VCaP (cell line): ENCODE measurements around the gene SPECC1L.
A peak's percentile ranks its signal among the peaks of the same experiment; 100 is the strongest.

ENCODE experiments used
- H3K27ac ChIP-seq: fragments of 450-650 bp; 2 replicates; pipeline ENCODE4 v1.5.1; 2017
- TF ChIP-seq, protein P1 (sequence below): fragments of 450-650 bp; conservative IDR thresholded peaks from 2 replicates; pipeline ENCODE4 v1.5.1; 2017; ENCODE audit warnings: mild to moderate bottlenecking, moderate library complexity

SPECC1L gene

DNA sequence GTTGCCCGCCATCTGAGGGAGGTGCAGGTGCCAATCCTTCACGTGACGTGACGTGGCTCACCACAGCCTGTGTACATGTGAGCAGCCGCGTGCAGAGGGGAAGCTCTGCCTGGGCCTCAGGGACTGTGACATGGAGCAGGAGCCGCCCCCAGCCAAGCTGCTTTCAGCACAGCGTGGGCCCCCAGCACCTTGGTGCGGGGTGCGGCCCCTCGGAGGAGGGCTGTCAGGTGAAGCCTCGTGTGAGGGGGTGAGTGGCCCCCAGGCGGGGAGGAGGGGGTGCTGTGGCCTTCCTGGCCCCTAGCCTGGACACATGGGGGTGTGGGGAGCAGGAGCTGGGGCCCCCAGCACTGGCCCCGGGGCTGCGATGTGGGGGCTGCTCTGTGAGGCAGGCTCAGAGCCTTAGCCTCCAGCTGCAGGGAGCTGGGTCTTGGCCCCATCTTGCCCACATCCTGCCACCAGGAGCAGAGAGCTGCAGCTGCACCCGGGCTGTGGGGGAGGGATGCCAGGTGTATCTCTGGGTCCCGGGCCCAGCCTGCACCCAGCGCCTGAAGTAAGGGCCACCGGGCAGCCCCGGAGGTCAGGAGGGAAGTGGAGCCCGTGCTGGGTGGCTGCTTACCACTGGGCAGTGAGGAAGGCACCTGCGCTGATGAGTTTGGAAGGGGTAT, 157.0 kb downstream of the SPECC1L start, which contains the start of gene ADORA2A:
Gene ADORA2A, plus strand, starts transcription at position 100 of the 665 bp plus-strand sequence. CDS start 5,806 bp downstream, outside the sequence.
- TF ChIP-seq, protein P1, sequence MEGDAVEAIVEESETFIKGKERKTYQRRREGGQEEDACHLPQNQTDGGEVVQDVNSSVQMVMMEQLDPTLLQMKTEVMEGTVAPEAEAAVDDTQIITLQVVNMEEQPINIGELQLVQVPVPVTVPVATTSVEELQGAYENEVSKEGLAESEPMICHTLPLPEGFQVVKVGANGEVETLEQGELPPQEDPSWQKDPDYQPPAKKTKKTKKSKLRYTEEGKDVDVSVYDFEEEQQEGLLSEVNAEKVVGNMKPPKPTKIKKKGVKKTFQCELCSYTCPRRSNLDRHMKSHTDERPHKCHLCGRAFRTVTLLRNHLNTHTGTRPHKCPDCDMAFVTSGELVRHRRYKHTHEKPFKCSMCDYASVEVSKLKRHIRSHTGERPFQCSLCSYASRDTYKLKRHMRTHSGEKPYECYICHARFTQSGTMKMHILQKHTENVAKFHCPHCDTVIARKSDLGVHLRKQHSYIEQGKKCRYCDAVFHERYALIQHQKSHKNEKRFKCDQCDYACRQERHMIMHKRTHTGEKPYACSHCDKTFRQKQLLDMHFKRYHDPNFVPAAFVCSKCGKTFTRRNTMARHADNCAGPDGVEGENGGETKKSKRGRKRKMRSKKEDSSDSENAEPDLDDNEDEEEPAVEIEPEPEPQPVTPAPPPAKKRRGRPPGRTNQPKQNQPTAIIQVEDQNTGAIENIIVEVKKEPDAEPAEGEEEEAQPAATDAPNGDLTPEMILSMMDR = no peak
- H3K27ac ChIP-seq = no peak within 1 kb of the TSS

DNA sequence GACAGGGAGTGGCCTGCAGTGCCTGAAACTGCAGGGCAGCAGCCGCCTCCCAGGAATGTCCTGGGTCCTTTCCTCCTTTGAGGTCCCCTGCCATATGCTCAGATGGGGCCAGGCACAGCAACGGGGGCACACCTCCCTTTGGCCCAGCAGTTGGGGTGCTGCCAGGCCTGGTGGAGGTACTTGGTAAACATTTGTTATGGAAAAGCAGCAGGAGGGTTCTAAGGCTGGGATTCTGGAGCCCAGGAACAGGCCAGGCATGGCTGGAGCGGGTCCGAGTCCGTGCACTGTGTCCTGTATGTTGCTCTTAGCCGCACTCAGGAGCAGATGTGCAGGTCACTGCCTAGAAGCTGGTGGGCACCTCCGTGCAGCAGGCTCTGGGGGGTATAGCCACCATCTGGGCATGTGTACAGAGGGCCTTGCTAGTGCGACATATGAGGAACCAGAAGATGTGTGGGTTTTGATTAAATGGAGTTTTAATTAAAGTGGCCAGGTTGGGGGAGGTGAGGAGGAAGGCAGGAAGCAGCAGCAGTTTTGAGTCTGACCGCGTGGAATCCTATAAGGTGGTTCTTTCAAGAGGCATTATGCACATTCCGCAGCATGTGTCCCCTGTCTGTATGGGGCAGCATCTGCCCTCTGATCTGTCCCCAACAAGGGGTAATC, 158.2 kb downstream of the SPECC1L start:
- H3K27ac ChIP-seq = no peak overlapping the region
- TF ChIP-seq, protein P1 = no peak

DNA sequence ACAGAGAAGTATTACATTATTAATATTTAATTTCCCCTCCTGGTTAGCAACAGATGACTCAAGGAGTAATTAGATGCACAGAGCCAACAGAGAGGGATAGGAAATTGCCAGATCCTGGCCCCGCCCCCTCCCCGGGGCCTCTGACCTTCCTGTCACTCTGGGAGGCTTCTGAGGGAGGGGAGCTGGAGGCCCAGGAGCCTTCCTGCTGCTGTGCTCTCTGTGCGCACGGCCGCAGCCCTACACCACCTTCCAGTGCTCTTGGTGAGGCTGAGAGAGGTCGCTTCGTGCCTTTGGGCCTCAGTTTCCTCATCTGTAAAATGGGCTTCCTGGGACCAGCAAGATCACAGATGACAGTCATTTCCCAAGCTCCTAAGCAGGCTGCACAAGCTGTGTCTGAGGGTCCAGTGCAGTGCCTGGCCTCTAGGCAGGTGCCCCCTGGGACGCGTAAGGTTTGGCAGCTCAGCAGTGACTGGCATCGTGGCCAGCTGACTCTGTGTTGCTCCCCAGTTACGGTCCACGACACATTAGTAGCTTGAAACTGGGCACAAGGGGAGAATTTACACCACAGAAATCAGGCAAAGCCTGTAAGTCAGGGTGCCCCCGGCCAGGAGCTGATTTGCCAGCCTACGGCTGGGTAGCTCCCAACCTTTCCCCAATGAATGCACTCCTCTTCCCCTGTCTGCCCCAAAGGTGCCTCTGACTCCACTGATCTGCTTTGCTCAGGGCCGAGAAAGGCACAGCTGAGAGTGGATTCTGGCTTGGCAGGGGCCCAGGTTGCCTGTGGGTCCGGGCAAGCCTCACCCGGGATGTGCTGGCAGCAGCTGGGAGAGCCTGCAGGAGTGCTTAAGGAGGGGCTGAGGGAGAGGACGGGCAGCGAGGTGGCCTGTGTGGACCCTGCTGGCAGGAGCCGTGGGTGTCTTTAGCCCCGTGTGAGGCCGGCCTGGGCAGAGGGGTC, 159.1 kb downstream of the SPECC1L start:
- 0 out of 2 replicates have a peak overlapping the region, but pooled peaks have one; percentile 9 for H3K27ac ChIP-seq
- TF ChIP-seq, protein P1 = no peak

DNA sequence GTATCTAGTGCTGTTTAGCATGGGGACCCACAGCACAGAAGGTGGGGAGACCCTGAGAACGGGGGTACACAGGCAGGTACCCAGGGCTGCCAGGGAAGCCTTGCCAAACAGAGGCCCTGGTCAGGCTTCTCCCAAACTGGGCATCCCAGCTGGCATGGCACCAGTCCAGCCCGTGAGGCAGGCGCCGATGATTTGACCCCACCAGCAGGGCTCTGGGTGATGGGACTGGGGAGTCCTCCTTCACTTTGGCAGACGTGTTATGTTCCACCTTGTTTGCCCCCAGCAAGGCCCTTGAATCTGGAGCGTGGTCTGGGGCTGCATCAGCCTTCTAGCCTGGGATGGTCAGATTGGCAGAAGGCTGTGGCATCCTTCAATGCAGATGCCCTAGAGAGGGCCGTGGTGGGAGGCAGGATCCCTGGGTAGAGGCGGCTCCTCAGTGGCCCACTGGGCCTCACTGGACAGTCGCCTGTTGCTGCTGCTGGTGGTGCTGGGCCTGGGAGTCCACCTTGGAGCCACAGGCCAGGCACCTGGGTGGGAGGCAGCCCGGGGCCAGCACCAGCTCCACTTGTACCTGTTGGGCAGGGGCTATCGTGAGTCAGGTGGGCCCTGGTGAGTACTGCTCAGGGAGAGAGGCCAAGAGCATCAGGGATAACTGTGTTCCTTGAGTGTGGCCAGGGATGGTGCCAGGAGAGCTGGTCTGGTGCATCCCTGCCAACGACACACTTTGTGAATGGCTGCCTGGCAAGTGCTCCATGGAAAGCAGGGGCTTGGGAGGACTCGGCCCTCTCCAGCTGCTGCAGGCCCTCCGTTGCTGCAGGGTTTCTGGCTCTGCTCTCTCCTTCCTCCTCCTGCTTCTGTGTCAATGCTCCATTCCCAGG, 160.0 kb downstream of the SPECC1L start:
- H3K27ac ChIP-seq = no peak overlapping the region
- TF ChIP-seq, protein P1 = no peak

DNA sequence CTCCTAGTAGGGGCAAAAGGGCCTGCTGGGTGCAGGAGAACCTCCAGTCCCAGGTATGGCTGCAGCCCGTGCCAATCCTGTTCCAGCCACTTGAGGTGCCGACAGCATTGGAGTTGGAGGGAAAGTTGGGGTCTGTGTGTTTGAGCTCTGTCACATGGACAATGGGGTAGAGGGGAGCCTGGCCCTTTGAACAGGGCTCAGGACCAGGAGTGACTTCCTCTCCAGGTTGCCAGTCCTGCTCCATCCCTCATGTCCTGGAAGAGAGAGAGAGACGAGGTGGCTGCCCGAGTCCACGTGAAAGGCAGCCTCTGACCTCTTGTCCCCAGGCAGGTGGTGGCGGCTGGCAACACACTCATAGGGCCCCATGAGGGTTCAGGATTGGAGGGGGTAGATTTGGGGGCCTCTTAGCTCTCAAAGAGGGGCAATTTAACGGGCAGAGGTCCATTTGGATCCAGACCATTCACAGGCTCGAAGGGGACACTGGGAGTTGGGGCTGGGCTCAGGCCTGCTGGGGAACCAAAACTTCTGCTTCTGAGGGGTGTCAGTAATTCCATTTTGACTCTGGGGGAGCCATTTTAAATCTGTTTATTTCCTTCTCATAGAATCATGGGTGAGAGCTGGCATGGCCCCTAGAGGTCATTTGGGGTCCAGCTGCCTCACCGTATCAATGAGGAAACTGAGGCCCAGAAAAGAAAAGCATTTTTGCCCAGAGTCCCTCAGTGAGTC, 160.8 kb downstream of the SPECC1L start:
- H3K27ac ChIP-seq = no peak overlapping the region
- TF ChIP-seq, protein P1 = no peak

DNA sequence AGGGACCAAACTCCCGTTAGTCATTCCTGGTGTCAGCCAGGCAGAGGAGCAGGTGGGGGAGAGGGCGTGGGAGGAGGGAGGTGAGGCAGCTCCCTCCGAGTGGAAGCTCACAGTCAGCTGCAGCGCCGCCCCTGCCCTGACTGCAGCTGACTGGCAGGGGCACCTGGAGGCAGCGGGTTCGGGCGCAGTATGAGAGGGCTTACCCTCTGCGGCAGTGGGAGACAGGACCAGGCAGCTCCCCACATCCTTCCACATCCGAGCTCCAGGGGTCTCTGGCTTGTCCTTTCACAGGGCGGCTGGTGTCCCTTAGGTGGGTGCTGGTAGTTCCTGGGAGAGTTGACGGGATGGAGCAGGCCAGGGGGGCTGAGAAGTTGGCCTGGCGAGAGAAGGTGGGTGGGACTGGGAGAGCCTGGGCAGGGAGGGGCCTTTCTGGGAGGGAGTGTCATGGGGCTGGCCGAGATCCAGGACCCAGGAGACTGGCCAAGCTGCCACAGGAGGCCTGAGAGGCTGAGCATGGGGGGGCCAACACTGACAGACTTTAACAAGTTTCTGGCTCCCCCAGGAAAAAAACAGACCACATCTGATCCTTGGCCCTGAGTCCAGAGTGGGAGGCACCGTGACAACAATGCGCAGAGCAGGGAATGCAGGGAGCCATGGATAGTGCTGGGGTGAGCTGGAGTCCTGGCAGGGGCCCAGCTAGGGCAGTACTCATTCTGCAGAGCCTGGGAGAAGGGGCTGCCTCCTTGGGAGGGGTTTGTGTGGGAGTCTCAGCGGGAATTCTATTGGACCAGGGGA, 161.6 kb downstream of the SPECC1L start:
- TF ChIP-seq, protein P1 = no peak
- no peak overlapping the region for H3K27ac ChIP-seq
